HK-2 (cell line): ENCODE data around the gene TEP1.

ENCODE experiments used
- DNase-seq: peaks from one replicate; pipeline ENCODE4 v3.0.0-alpha.2; 2018; ENCODE audit not compliant: unreplicated experiment

TEP1 gene

DNA sequence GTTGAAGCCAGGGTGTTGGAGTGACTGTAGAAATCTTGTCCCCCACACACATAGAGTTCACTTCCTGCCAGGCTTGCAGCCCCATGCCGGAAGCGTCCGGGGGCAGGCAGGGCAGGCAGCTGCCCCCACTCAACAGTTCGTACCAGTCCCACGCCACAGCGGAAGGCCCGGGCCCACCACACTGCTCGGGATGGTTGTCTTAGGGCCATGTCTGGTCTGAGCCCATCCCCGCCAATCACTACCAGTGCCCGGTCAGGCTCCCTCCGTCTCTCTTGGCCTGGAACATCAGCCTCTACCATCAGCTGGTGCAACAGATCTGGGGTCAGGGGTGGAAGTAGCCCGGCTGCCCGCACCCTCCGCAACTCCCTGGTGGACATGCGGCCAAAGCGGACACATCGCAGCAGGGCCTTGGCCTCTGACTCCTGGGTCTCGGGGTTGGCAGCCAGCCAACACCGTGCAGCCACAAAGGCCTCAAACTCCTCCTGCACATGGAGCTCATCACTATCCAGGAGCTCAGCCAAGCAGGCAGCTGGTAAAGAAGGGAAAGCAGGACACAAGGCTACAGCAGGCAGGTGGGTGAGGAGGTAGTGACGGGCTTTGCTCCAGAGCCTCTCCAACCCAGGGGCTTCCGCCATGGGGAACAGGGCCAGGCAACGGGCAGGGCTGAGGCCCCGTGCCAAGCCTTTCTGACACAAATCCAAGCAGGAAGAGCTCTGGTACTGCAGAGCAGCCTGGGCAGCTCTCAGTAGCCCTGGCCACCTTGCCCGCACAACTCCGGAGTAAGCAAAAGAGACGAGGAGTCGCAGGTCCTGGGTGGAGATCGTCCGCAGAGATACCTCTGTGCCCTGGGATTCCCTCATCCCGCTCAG lies 16.7 kb upstream of the TEP1 start:
- DNase-seq = no peak

DNA sequence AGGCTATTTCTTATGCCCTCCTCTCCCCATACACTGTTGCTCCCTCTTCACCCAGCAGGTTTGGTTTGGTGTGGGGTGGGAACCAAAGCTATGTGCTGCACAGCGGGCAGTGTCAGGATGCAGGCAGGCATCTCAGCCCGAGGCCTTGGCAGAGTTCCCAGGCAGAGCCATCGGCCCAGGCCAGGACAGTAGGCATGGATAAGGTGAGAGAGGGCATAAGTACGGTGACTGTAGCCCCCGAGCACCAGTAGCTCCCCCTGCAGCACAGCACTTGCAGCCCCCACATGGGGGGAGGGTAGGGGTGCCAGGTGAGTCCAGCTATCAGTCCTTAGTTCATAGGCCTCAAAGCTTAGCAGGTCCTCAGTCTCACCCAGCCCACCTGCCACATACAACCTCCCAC lies 15.5 kb upstream of the TEP1 start:
- DNase-seq = no peak

DNA sequence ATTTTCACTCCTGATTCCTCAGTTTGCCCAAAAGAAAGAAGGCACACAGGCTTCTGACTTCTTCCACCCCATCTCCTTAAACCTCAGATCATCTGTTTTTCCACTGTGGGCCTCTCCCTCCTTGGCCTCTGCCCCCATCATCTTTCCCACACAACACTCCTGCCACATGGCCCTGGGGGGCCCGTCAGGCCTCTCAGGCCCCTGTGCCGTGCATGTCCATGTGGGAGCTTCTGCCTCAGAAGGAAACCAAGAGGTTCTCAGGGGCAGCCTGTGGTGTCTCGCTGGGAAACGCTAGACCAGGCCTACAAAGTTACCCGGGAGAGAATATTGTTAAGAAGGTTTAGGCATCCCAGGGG lies 14.7 kb upstream of the TEP1 start:
- DNase-seq = no peak

DNA sequence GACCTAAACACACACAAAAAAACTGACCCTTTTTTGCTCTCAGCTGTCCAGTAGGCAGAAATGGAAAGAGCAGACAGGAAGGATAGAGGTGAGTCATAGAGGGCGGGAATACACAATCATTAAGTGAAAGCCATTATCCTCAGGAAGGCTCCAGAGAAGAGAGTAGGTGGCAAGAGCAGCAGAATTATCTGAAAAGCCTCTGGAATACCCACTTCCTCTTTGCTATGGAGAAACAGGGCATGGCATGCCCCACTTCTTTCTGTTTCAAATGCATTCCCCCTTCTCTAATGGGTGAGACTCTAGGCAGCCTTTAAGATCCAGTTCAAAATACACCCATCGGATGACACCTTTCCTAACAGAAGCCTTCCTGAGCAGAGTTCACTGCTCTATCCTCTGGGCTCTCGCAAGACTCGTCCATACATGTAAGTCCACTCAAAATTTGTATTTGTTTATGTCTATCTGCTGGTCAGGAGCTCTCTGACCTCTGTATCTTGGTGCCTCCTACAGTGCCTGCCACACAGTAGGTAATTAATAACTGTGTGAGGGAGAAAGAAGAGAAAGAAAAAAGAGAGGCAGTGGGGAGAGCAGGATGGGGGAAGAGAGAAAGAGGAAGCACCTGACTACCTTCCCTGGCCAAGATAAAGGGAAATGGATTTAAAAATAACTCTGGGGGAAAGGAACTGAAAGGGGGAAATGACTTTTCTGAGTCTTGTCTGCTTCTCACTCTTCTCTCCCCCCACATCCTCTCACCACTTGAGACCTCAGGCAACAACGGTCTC lies 14.1 kb upstream of the TEP1 start:
- DNase-seq = peak; percentile 20

DNA sequence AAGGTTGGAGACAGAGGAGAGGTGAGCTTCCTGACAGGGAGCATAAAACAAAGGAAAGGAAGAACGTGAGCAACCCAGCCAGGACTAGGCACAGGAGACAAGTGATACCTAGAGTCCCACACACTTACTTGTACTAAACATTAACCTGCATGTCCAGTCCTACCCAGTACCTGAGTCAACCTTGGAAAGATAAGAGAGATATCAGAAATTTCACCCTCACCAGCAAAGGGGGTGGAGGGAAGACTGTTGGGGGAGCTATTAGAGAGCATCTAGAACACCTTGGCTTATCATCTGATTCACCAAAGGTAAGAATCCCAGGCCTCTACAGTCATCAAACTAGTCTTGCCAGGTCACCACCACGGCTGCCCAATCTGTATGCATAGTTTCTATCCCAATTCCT lies 11.6 kb upstream of the TEP1 start:
- DNase-seq = no peak

DNA sequence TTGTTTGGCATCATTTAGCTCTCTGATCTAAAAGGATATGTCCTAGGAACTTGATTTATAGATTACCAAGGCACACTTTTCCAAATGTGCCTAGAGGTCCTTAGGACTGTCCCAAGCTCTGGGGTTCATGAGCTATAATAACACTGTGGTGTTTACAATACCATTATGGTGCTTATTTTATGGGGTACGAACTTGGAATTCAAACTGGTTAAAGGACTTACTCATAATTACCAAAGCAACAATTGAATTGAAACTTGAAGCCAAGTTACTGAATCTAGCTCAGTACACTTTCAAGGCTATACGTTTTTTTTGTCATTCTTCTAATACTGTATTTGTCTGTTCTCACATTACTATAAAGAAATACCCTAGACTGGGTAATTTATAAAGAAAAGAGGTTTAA lies 9.6 kb upstream of the TEP1 start:
- no peak for DNase-seq

DNA sequence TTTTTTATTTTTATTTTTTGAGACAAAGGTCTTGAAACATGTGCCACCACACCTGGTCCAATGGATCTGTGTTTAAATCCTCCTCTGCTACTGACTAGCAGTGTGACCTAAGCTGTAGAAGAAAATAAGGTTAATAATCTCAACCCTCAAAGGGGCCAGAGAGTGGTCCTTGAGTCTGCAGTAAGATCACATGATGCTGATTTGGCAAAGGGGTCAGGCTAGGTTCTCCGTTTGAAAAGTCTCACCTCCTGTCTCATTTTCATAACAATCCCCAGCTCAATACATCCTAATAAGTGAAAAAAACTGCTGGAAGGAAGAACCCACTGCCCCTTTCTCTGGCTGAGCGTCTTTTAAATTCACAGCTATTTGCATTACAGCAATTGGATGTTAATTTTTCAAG lies 8.0 kb upstream of the TEP1 start:
- no peak for DNase-seq

DNA sequence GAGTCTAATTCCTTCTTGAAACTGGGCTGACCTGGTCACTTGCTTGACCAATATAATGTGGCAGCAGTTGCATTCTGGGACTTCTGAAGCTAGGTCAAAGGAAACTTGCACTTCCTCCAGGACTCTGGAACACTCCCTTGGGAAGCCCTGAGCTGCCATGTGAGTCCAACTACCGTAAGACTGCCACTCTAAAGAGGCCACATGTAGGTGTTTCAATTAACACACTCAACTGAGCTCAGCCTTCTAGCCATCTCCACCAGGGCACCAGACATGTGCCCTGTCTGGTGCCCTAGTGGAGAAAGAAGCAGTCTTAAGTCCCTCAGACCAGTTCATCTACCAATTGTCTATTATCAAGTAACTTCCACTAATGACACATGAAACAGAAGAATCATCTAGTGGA lies 6.1 kb upstream of the TEP1 start:
- no peak for DNase-seq

DNA sequence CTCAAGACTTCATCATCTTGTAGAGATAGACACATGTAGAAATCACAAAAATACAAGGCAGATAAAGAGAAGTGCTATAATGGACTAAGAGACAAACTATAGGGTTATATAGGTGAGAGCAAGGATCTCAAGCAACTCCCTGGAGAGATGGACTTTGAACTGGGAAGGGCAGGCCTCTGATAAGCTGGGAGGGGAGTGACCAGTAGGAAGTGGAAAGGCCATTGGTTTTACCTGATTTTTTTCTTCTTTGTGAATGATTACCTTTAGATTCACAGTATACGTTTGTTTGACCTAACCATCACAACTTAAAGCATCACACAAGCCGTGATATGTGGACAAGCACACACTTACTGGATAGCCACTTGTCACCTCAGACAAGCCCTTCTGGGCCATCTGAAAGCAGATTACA lies 5.2 kb upstream of the TEP1 start:
- no peak for DNase-seq

DNA sequence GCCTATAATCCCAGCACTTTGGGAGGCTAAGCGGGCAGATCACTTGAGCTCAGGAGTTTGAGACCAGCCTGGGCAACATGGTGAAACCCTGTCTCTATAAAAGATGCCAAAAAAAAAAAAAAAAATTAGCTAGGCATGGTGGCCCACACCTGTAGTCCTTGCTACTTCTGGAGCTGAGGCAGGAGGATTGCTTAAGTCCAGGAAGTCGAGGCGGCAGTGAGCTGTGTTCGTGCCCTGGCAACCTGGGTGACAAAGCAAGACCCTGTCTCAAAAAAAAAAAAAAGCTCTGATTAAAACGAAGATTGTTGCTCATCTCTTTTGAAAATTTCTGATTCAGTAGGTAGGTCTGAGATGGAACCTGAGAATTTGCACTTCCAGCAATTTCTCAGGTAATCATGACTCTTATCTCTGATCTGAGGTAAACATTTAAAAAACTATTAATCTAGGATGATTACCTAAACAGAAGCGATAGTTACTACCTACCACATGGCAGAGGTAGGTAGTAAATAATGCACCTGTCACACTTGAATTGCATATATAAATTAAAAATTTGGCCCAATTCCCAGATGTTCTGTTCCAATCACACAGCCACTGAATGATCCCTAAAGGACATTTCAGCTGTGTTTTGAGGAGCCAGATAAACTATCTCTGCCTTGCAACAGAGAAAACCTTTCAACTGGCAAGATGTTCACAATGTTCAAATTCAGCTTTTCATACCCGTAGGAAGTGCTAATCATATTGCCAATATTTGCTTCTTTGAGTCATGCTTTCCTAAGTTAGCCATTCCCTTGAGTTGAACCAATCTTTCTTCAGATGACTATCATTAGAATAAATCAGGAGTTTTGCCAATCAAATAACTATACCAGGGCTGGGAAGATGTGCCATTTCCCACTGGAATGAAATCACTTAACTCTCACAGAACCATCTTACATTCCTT lies 4.2 kb upstream of the TEP1 start:
- DNase-seq = no peak

DNA sequence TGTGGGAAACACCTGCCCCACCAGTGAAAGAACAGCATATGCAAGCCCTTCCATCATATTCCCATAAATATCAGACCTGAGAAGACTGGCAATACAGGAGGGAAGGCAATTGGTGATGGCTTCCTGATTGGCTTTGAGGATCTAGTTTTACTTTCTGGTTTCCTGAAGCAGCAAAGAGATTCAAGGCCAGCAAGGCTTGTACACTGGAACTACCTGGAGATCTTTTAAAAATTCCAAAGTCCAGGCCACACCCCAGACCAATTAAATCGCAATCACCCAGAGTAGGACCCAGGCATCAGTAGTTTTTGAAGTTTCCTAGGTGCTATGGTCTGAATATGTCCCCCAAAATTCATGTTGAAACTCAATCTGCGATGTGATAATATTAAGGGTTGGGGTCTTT lies 2.9 kb upstream of the TEP1 start:
- no peak for DNase-seq

DNA sequence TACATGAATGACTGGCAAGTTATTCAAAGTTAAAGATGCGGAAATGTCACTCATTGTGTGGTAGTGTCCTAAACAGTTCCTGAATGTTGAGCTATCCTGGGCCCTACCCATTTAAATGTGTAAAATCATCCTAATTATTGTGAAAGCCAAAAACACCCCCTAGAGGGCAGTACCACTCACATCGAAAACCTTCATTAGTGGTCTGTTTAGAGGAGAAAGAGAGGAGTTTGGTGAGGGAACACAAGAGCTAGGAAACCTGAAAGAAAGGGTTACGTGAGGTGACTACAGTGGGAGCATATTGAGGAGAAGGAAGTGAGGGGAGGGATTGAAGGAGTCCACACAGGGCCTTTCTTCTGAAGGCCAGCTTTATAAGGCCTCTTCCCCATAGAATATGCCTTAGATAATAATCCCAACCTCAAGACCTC lies 2.5 kb upstream of the TEP1 start:
- no peak for DNase-seq

DNA sequence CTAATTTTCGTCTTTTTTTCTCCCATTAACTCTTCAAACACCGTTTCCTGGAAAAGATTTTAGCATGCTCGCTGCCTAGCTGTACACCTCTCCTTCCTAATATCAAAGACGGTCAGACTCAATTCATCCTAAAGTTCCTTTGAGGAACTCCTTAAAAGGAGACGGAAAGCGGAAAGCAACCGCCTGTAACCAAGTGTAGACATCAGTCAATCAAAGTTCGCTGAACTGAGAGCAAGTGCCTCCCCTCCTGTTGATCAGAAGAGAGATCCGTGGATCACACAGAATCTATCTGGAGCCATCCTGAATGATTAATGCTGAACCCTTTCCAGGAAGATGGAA lies 412 bp upstream of the TEP1 start:
- peak; percentile 35 for DNase-seq

DNA sequence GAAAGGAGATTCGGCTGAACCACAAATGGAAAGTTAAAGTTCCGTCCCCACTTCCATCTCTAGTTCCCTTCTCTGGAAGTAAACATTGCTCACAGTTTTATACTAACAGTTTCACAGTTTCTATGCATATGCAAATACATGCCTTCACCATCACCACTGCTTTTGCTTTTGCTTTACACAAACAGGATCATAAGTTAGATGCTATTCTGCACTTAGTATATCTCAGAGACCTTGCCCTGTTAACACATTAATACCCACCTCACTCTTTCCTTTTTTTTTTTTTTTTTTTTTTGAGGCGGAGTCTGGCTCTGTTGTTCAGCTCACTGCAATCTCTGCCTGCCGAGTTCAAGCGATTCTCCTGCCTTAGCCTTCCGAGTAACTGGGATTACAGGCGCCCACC lies 890 bp downstream of the TEP1 start:
- no peak for DNase-seq

DNA sequence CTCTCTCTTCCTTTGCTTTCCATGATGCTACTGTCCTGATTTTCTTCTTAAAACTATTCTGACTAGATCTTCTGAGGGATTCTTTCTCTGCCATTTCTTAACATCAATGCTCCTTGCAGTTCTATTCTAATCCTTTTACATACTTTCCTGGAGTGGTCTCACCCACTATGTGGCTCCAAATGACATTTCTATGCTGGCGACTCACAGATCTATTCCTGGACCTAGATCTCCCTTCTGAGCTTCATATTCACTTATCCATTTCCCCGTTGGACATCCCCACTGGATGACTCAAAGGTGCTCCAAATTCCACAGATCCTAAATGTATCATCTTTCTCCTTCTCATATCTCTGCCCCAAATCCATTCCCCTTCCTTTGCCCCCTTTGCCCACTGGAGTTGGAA lies 4.1 kb downstream of the TEP1 start:
- peak; percentile 22 for DNase-seq

DNA sequence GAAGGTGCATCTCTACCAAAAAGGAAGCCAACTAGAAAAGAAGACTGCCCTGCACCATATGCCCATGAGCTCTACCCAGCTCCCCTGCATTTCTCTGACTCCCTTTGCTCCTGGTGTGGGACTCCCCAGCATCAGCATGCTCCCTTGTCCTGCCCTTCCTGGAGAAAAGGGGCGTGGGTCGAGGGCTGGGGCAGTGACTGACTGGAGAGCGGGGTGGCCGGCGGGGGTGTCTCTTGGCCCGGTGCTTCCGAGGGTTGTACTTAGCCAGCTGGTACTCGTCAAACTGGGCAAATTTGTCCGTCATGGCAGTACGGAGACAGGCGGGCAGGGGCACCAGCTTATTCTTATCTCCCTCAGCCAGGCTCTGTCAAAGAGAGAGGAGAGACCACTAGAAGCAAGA lies 9.8 kb downstream of the TEP1 start:
- DNase-seq = no peak

DNA sequence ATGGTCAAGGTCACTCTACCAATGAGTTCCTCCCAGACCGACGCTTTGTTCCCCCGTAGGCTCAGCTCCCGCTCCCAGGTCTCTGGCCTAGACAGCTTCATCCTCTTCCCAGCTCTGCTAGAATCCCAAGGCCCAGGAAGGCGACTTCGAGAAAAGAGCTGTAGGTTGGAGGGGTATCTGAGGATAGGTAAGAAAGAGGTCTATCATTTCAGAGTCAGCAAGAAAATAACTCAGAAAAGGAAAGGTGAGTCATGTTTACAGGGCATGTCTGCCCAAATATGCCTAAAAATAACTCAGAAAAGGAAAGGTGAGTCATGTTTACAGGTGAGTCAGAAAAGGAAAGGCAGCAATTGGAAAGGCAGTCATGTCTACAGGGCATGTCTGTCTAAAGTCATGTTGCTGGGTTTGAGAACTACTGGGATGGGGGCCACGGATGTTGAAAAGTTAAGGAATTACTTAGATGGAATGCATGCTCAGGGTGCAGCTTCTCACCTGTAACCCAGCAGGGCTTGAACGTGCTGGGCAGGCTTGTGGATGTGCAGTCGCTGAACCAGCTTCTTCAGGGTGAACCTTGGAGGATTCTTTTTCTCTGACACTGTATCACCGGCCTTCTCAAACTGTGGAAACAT lies 12.2 kb downstream of the TEP1 start:
- DNase-seq = no peak

DNA sequence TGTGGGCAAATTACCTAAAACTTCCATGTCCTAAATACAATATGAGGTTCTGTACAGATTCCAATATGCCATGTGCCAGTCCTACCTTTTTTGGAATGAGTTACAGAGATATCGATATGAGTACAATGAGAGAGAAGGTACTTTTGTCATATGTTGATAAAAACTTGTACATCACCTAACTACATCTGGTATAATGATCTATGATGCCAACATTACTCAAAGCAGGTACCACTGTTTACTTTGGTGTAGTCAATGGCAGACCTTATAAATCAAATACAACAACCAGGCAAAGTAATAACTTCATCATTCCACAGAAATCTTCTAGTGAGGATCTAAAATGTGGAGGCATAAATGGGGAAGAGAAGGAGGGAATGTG lies 12.7 kb downstream of the TEP1 start:
- no peak for DNase-seq

DNA sequence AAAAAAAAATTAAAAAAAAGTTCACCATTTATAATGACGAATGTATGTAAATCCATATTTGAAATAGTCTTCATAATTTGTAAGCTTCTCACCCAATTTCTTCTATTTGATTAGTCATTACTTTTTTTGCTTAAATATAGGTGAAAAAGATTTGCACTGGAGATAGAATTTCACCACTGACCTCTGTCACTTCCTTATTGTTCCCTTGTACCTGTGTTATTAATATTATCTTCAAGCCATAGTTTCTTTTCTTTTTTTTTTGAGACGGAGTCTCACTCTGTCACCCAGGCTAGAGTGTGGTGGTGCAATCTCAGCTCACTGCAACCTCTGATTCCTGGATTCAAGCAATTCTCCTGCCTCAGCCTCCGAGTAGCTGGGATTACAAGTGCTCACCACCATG lies 15.8 kb downstream of the TEP1 start:
- DNase-seq = no peak

DNA sequence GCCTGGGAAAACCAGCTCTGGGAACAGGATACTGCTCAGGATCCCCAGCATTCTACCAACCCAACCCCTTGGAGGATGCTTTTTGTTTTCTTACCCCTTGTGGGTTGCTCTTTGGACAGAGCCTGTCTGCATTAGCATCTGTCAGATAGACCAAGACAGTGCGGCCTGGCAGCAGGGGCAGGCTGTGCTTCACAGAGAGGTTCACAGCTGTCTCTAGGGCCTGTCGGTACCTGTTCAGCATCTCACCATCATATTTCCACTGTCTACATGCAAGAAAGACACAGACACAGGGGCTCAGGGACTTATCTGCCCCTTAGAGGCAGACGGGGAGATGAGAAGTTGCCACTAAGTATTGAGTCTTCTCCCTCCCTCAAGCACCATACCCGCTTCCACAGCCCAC lies 21.8 kb downstream of the TEP1 start:
- no peak for DNase-seq

DNA sequence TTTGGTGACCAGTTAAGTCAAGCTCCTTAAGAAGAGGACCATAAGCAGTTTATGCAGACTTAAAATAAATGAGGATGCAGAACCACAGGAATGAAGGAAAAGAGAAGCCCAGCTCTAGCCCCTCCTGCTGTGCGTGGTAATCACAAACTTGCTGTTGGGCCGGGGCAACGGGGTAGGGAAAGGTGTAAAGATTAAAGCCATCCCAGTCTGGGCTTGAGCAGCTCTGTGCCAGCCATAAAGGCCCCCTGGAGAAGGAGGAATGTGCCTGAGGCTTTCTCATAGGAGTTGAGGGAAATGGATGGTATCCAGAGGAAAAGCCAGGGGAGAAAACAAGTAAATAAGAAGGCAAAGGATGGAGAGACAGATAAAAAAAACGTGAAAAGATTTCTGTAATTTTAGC lies 25.1 kb downstream of the TEP1 start:
- DNase-seq = no peak

DNA sequence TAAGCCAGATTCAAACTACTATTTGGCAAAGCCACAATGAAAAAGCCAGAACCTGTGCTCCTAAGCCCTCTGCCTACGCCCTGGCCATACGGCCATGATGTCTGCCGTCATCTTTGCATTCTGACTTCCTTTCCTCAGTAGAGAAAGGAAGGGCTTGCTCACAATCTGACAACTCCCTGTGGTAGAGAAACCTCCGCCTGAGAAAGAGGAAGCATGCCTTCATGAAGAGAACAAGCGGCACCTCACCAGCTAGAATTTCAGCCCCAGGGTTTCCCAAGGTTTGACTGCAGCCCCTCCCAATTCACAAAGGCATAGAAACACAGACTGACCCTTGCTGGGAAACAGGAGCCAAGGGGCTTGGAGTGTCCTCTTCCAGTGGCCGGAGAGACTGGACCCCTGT lies 25.7 kb downstream of the TEP1 start:
- DNase-seq = no peak
